ENCODE measurements around the gene MAGEC1.

MAGEC1 gene

DNA sequence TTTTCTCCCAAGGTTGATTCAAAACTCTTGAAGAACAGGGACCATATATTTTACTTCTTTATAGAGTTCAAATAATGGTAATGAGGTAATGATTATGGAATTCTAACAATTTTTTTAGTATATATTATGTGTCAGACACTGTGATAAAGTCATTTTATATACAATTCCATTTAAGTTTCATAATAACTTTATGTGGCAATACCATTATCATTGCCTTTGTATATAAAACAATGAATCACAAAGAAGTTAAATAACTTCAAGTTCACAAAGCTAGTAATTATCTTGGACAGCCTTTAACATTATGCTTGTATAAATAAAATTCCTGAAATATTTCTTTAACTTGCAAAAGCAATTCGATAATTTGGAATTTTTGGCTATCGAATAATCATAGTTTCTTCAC is 20.6 kb downstream of the MAGEC1 start:
- Histone ChIP-seq H3K27me3 (replicated peaks; ENCODE audit: control insufficient read depth, insufficient read depth, low read length, poor library complexity, severe bottlenecking) (no peaks in the 10 kb centered on the region), H3K4me1 (ENCODE audit: control insufficient read depth, insufficient read depth, low read length, poor library complexity, severe bottlenecking) (no peaks in the 10 kb centered on the region), H3K36me3 (ENCODE audit: control insufficient read depth, insufficient read depth, low read length) (no peaks in the 10 kb centered on the region), H3K9me3 (ENCODE audit: control insufficient read depth, low read length) (no peaks in the 10 kb centered on the region), H3K27ac (ENCODE audit: insufficient read depth, low read length, poor library complexity, severe bottlenecking) (no peak overlapping the region), H3K4me3 (ENCODE audit: insufficient read depth, low read depth, low read length, poor library complexity, severe bottlenecking) (no peak overlapping the region)
- no peak for DNase-seq

DNA sequence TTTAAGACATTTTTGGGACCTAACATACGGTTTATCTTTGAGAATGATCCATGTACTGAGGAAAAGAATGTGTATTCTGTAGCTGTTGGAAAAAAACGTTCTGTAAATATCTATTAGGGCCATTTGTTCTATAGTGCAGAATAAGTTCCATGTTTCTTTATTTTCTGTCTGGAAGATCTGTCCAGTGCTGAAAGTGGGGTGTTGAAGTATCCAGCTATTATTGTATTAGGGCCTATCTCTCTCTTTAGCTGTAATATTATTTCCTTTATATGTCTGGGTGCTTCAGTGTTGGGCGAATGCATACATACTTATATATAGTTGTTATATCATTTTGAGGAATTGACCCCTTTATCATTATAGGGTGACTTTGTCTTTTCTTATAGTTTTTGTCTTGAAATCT is 24.7 kb downstream of the MAGEC1 start:
- Histone ChIP-seq H3K27me3 (replicated peaks; ENCODE audit: control insufficient read depth, insufficient read depth, low read length, poor library complexity, severe bottlenecking) (no peaks in the 10 kb centered on the region), H3K4me1 (ENCODE audit: control insufficient read depth, insufficient read depth, low read length, poor library complexity, severe bottlenecking) (no peaks in the 10 kb centered on the region), H3K4me3 (ENCODE audit: insufficient read depth, low read depth, low read length, poor library complexity, severe bottlenecking) (no peak overlapping the region), H3K9me3 (ENCODE audit: control insufficient read depth, low read length) (no peaks in the 10 kb centered on the region), H3K27ac (ENCODE audit: insufficient read depth, low read length, poor library complexity, severe bottlenecking) (no peak overlapping the region), H3K36me3 (ENCODE audit: control insufficient read depth, insufficient read depth, low read length) (no peaks in the 10 kb centered on the region)
- no peak for DNase-seq

DNA sequence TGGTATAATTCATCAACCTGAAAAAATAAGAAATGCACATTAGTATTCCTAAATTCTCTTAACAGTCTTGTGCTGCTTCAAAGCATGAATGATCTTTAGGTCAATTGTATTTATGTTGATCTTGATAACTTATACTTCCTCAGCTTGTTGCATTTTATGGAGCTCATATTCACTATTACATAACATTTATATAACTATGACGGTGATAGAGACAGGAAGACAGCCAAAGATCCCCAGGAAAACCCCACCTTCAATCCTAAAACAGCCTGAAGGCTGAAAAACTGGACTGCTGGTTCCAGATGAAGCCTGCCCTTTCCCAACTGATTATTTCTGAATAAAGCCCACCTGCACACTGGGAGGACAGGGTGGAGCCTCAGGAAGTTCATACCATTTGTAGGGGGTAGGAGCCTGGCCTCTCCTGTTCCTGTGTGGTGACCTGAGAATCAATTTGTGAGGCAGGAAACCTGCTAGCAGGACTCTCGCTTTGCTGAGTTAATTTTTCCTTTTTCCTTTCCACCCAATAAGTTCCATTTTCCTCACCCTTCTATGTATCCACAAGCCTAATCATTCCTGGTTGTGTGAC is 30.5 kb downstream of the MAGEC1 start:
- no peaks in the 10 kb centered on the region for H3K9me3 ChIP-seq (ENCODE audit: control insufficient read depth, low read length)
- DNase-seq = no peak
- H3K36me3 ChIP-seq (ENCODE audit: control insufficient read depth, insufficient read depth, low read length) = no peaks in the 10 kb centered on the region
- no peaks in the 10 kb centered on the region for H3K27me3 ChIP-seq (replicated peaks; ENCODE audit: control insufficient read depth, insufficient read depth, low read length, poor library complexity, severe bottlenecking)
- no peak overlapping the region for H3K27ac ChIP-seq (ENCODE audit: insufficient read depth, low read length, poor library complexity, severe bottlenecking)
- H3K4me1 ChIP-seq (ENCODE audit: control insufficient read depth, insufficient read depth, low read length, poor library complexity, severe bottlenecking) = no peaks in the 10 kb centered on the region
- H3K4me3 ChIP-seq (ENCODE audit: insufficient read depth, low read depth, low read length, poor library complexity, severe bottlenecking) = no peak overlapping the region

DNA sequence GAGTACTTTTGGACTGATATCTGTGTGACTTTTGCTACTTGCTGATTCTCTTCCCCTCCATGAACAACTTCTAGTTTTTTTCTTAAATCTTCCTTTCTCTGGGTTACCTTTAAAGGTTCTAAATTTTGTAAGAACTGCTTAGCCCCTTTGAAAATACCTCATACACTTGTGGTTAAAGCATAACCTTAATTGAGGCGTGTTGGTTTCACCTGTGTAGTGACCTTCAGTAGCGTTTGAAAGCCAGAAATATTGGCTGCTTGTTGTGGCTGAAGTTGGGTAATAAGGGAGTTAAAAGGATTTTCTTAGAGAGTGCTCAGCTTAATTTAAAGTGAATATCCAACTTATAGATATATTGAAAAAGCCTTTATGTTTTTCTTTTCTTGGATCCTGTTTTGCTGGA is 32.0 kb downstream of the MAGEC1 start:
- no peaks in the 10 kb centered on the region for H3K9me3 ChIP-seq (ENCODE audit: control insufficient read depth, low read length)
- no peaks in the 10 kb centered on the region for H3K36me3 ChIP-seq (ENCODE audit: control insufficient read depth, insufficient read depth, low read length)
- no peaks in the 10 kb centered on the region for H3K27me3 ChIP-seq (replicated peaks; ENCODE audit: control insufficient read depth, insufficient read depth, low read length, poor library complexity, severe bottlenecking)
- DNase-seq = no peak
- H3K4me3 ChIP-seq (ENCODE audit: insufficient read depth, low read depth, low read length, poor library complexity, severe bottlenecking) = no peak overlapping the region
- no peak overlapping the region for H3K27ac ChIP-seq (ENCODE audit: insufficient read depth, low read length, poor library complexity, severe bottlenecking)
- H3K4me1 ChIP-seq (ENCODE audit: control insufficient read depth, insufficient read depth, low read length, poor library complexity, severe bottlenecking) = no peaks in the 10 kb centered on the region

DNA sequence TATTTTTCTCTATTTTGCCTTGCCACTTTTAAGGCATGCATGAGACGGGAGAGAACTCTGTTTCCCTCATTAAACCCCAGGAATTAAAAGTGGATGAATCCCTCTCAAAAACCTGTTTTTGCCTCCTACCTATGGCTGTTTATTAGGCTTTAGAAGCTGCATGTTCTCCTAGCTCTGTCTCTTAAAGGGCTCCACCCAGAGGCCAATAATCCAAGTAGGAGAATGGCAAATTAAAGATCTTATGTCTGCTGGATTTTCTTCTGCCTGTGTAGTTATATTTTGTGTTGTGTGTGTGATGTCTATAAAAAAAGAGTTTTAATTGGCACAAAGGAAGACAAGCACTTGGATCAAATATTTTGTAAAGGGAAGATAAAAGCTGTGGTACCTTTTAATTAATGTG is 32.4 kb downstream of the MAGEC1 start:
- no peaks in the 10 kb centered on the region for H3K36me3 ChIP-seq (ENCODE audit: control insufficient read depth, insufficient read depth, low read length)
- H3K4me1 ChIP-seq (ENCODE audit: control insufficient read depth, insufficient read depth, low read length, poor library complexity, severe bottlenecking) = no peaks in the 10 kb centered on the region
- no peak overlapping the region for H3K4me3 ChIP-seq (ENCODE audit: insufficient read depth, low read depth, low read length, poor library complexity, severe bottlenecking)
- DNase-seq = no peak
- H3K9me3 ChIP-seq (ENCODE audit: control insufficient read depth, low read length) = no peaks in the 10 kb centered on the region
- no peak overlapping the region for H3K27ac ChIP-seq (ENCODE audit: insufficient read depth, low read length, poor library complexity, severe bottlenecking)
- H3K27me3 ChIP-seq (replicated peaks; ENCODE audit: control insufficient read depth, insufficient read depth, low read length, poor library complexity, severe bottlenecking) = no peaks in the 10 kb centered on the region

DNA sequence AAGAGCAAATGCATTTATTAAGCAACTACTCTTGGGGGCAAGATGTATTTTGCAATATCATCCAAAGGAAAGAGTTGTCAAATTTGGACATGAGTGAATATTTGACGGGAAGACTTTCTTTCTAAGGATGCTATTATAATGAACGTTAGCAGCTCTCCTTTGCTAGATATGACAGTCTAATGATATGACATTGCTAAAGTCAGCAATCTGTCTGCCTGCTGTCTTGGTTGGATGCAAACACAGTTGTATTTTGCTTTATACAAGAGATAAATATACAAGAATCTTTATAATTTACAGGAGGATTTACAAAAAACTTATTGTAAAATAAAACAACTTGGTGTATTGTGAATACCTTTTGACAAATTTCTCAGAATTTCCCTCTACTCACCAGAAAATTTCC is 37.5 kb downstream of the MAGEC1 start:
- Histone ChIP-seq H3K4me3 (ENCODE audit: insufficient read depth, low read depth, low read length, poor library complexity, severe bottlenecking) (no peak overlapping the region), H3K4me1 (ENCODE audit: control insufficient read depth, insufficient read depth, low read length, poor library complexity, severe bottlenecking) (no peaks in the 10 kb centered on the region), H3K36me3 (ENCODE audit: control insufficient read depth, insufficient read depth, low read length) (no peaks in the 10 kb centered on the region), H3K27ac (ENCODE audit: insufficient read depth, low read length, poor library complexity, severe bottlenecking) (no peak overlapping the region), H3K9me3 (ENCODE audit: control insufficient read depth, low read length) (no peaks in the 10 kb centered on the region), H3K27me3 (replicated peaks; ENCODE audit: control insufficient read depth, insufficient read depth, low read length, poor library complexity, severe bottlenecking) (no peaks in the 10 kb centered on the region)
- no peak for DNase-seq

DNA sequence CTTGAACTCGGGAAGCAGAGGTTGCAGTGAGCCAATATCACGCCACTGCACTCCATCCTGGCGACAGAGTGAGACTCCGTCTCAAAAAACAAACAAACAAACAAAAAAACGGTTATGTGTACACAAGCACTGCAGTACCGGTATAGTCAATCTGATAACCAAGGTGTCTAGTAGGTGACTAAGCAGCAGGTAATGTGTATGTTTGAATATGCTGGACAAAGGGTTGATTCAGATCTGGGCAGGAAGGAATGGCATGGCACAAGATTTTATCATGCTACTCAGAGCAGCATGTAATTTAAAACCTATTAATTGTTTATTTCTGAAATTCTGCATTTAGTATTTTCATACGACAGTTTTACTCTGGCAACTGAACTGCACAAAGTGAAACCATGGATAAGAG is 41.7 kb downstream of the MAGEC1 start:
- Histone ChIP-seq H3K4me1 (ENCODE audit: control insufficient read depth, insufficient read depth, low read length, poor library complexity, severe bottlenecking) (no peaks in the 10 kb centered on the region), H3K27ac (ENCODE audit: insufficient read depth, low read length, poor library complexity, severe bottlenecking) (no peak overlapping the region), H3K4me3 (ENCODE audit: insufficient read depth, low read depth, low read length, poor library complexity, severe bottlenecking) (no peak overlapping the region), H3K36me3 (ENCODE audit: control insufficient read depth, insufficient read depth, low read length) (no peaks in the 10 kb centered on the region), H3K9me3 (ENCODE audit: control insufficient read depth, low read length) (no peaks in the 10 kb centered on the region), H3K27me3 (replicated peaks; ENCODE audit: control insufficient read depth, insufficient read depth, low read length, poor library complexity, severe bottlenecking) (no peaks in the 10 kb centered on the region)
- DNase-seq = no peak

DNA sequence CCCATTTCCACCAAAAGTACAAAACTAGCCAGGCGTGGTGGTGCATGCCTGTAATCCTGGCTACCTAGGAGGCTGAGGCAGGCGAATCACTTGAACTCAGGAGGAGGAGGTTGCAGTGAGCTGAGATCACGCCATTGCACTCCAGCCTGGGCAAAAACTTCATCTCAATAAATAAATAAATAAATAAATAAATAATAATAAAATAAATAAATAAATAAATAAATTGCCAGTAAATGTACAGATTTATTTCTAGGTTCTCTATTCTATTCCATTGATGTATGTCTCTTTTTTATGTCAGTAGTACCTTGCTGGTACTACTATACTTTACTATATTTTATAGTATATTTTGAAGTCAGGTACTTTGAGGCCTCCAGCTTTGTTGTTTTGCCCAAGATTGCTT is 43.7 kb downstream of the MAGEC1 start:
- Histone ChIP-seq H3K4me3 (ENCODE audit: insufficient read depth, low read depth, low read length, poor library complexity, severe bottlenecking) (no peak overlapping the region), H3K27me3 (replicated peaks; ENCODE audit: control insufficient read depth, insufficient read depth, low read length, poor library complexity, severe bottlenecking) (no peaks in the 10 kb centered on the region), H3K9me3 (ENCODE audit: control insufficient read depth, low read length) (no peaks in the 10 kb centered on the region), H3K36me3 (ENCODE audit: control insufficient read depth, insufficient read depth, low read length) (no peaks in the 10 kb centered on the region), H3K4me1 (ENCODE audit: control insufficient read depth, insufficient read depth, low read length, poor library complexity, severe bottlenecking) (no peaks in the 10 kb centered on the region), H3K27ac (ENCODE audit: insufficient read depth, low read length, poor library complexity, severe bottlenecking) (no peak overlapping the region)
- no peak for DNase-seq

DNA sequence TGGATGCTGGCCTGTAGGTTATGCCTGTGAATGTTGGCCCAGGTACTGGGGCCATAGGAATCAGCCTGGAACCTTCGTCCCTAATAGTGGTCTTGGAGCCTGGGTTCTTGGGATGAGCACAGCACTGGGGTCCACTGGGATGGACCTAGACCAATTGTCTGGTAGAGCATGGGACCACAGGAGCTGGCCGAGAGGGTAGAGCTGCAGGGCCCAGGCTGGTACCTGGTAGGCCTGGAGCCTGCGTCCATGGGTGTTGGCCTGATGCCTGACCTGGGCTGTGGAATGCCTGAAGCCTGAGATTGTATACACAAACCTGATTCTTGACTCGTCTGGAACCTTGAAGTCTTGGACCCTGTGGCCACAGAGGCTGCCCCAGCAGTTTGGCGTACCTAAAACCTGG is 48.9 kb downstream of the MAGEC1 start:
- Histone ChIP-seq H3K27me3 (replicated peaks; ENCODE audit: control insufficient read depth, insufficient read depth, low read length, poor library complexity, severe bottlenecking) (no peaks in the 10 kb centered on the region), H3K9me3 (ENCODE audit: control insufficient read depth, low read length) (no peaks in the 10 kb centered on the region), H3K36me3 (ENCODE audit: control insufficient read depth, insufficient read depth, low read length) (no peaks in the 10 kb centered on the region), H3K4me1 (ENCODE audit: control insufficient read depth, insufficient read depth, low read length, poor library complexity, severe bottlenecking) (no peaks in the 10 kb centered on the region), H3K4me3 (ENCODE audit: insufficient read depth, low read depth, low read length, poor library complexity, severe bottlenecking) (no peak overlapping the region), H3K27ac (ENCODE audit: insufficient read depth, low read length, poor library complexity, severe bottlenecking) (no peak overlapping the region)
- DNase-seq = no peak

DNA sequence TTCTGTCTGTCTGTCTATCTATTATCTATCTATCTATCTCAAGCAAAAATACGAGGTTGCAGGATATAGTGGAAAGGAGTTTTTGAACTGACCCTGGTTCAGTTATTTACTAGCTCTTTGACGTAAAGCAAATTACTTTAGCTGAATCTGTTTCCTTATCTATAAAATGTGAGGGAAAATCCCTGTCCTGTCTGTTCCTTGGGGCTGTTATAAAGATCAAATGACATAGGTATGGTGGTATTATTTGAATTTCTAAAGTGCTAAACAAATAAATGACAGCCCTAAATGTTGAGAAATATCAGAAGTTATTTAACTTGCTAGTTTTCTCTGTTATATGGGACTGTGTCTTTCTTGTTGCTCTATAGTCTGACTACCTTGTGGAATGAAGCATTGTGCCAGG is 55.0 kb downstream of the MAGEC1 start:
- H3K36me3 ChIP-seq (ENCODE audit: control insufficient read depth, insufficient read depth, low read length) = no peaks in the 10 kb centered on the region
- no peak overlapping the region for H3K27ac ChIP-seq (ENCODE audit: insufficient read depth, low read length, poor library complexity, severe bottlenecking)
- H3K9me3 ChIP-seq (ENCODE audit: control insufficient read depth, low read length) = no peaks in the 10 kb centered on the region
- H3K27me3 ChIP-seq (replicated peaks; ENCODE audit: control insufficient read depth, insufficient read depth, low read length, poor library complexity, severe bottlenecking) = no peaks in the 10 kb centered on the region
- no peak for DNase-seq
- no peaks in the 10 kb centered on the region for H3K4me1 ChIP-seq (ENCODE audit: control insufficient read depth, insufficient read depth, low read length, poor library complexity, severe bottlenecking)
- no peak overlapping the region for H3K4me3 ChIP-seq (ENCODE audit: insufficient read depth, low read depth, low read length, poor library complexity, severe bottlenecking)
